Kidney (tissue), 14 donors: ENCODE measurements around the gene SDK1. TPM values are rescaled to one million over a fixed set of nuclear protein-coding genes. Genes with fewer than 3 reads are reported as not detected.
A peak's percentile ranks its signal among the peaks of the same experiment; 100 is the strongest.

Experiments used
- DNase-seq, 5 donors: peaks; one replicate each; pipeline ENCODE4 v3.0.0-alpha.2; 2013 to 2020
- FAIRE-seq: peaks from 2 replicates; lab custom pipeline; 2012; peaks lifted over from hg19 to GRCh38; lab: Jason Lieb, UNC
- H3K27ac ChIP-seq, 2 donors: one replicate each; pipeline ENCODE4 v1.7.0; 2013; ENCODE audit warnings: low read depth in 2 of 2, low read length in 2 of 2, inconsistent platforms in 1 of 2
- H3K27me3 ChIP-seq: one replicate; pipeline ENCODE4 v1.7.1; 2013; ENCODE audit warnings: low read length, inconsistent platforms; ENCODE audit not compliant: control insufficient read depth, insufficient read depth
- H3K36me3 ChIP-seq, 3 donors: one replicate each; pipeline versions ENCODE4 v1.7.0 to v1.7.1; 2013; ENCODE audit warnings: low read length in 3 of 3, control low read depth in 1 of 3, inconsistent platforms in 1 of 3; ENCODE audit not compliant: insufficient read depth in 3 of 3, control insufficient read depth in 2 of 3
- H3K4me1 ChIP-seq, 3 donors: one replicate each; pipeline versions ENCODE4 v1.7.0 to v1.7.1; 2013; ENCODE audit warnings: low read length in 3 of 3, inconsistent platforms in 1 of 3, low read depth in 1 of 3; ENCODE audit not compliant: control insufficient read depth in 2 of 3, insufficient read depth in 2 of 3
- H3K4me3 ChIP-seq, 3 donors: one replicate each; pipeline versions ENCODE4 v1.7.0 to v1.8.1; 2013; ENCODE audit warnings: low read length in 3 of 3, control low read depth in 1 of 3, inconsistent platforms in 1 of 3
- H3K9ac ChIP-seq, 3 donors: one replicate each; pipeline versions ENCODE4 v1.7.0 to v1.7.1; 2013; ENCODE audit warnings: low read length in 3 of 3, control low read depth in 1 of 3, inconsistent platforms in 1 of 3
- H3K9me3 ChIP-seq, 3 donors: one replicate each; pipeline versions ENCODE4 v1.7.0 to v1.7.1; 2013; ENCODE audit warnings: low read length in 3 of 3, control low read depth in 1 of 3, inconsistent platforms in 1 of 3; ENCODE audit not compliant: control insufficient read depth in 2 of 3, insufficient read depth in 1 of 3
- CTCF ChIP-seq: IDR thresholded peaks from 3 replicates; pipeline ENCODE4 v1.5.1; 2012; ENCODE audit warnings: mild to moderate bottlenecking, moderate library complexity, borderline replicate concordance; ENCODE audit not compliant: insufficient read depth; ENCODE audit errors: extremely low read depth
- intact Hi-C: fragments of 100-400 bp; cut with DNase I; formaldehyde crosslinking; loops from one replicate; pipeline ENCODE4 v1.11.1; 2022
- polyA plus RNA-seq: library from polyadenylated mRNA; stranded (reverse); fragments of 350-450 nt; fragmentation: Illumina TruSeq; extraction: RNeasy Lipid Tissue Mini Kit (QIAGEN cat#74804); gene quantifications from one replicate; pipeline ENCODE4 v1.2.3, GENCODE V29; 2014; ENCODE audit warnings: low read depth, low replicate concordance; ENCODE audit not compliant: insufficient read depth
- total RNA-seq: library from RNA; stranded (reverse); fragmentation: NEBNext Ultra II Directional; extraction: Animal tissue kit (Norgen Biotek cat#: 25700); gene quantifications from one replicate; pipeline ENCODE4 v1.2.1, GENCODE V29; 2021
- donor health status: control.
- donor health status: control.
- donor health status: control.
- donor health status: control.
- donor health status: control.
- donor health status: DM: yes; HTN: yes; CAD: no.
- donor health status: Normal renal cell carcinoma (clear cell type).

The SDK1 gene
- total and polyA plus RNA-seq, 2 donors from 2014 or later = 2.0 to 38.3 TPM

DNA sequence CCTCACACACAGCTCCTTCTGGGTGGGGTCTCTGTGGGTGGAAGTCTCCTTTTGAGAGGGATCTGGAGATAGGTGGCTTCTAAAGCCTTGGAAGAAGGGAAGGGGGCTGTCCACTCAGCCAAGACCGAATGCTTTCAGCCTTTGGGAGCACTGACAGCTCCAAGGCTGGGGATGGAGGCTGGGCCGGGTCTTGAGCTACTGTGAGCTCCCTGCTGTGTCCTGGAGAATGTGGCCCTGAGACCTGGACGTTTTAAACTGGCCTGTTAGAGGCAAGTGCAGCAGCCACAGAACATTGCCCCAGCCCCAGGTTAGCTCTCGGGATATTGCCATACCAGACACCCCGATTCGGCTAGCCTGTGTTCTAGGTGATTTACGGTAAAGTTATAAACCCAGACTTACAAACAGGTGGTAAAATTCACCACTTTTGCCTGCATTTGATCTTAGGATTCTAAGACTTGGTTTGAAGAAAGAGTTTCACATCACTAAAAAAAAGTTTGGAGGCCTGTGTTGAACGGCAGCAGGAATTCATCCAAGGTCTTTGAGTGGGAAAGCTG is 832.5 kb downstream of the SDK1 start:
- Histone ChIP-seq H3K4me1 (no peaks in the 10 kb centered on the region), H3K9ac (peak overlapping the region in 1 of 3 donors; percentile 20), H3K36me3 (no peaks in the 10 kb centered on the region), H3K4me3 (peak overlapping the region in 2 of 3 donors; percentile 27 to 36), H3K27me3 (no peaks in the 10 kb centered on the region), H3K9me3 (no peaks in the 10 kb centered on the region), H3K27ac (no peak overlapping the region)
- DNase-seq (peak in 1 of 5 donors; percentile 36), FAIRE-seq (no peak)
- intact Hi-C loops = no loop called here
- TF ChIP-seq CTCF = no peak

GRCh38 chr7:4134204-4134603 is 833.2 kb downstream of the SDK1 start:
- H3K36me3 ChIP-seq = no peaks in the 10 kb centered on the region
- no peaks in the 10 kb centered on the region for H3K27me3 ChIP-seq
- intact Hi-C loops = no loop called here
- FAIRE-seq = no peak
- no peak overlapping the region for H3K9ac ChIP-seq
- TF ChIP-seq CTCF = no peak
- no peaks in the 10 kb centered on the region for H3K9me3 ChIP-seq
- no peak for DNase-seq
- H3K4me3 ChIP-seq = peak overlapping the region in 2 of 3 donors; percentile 27 to 36
- no peaks in the 10 kb centered on the region for H3K4me1 ChIP-seq
- H3K27ac ChIP-seq = peak overlapping the region; percentile 29 to 83

GRCh38 chr7:4134631-4135030 is 833.6 kb downstream of the SDK1 start:
- DNase-seq (peak in 3 of 5 donors; percentile 49 to 68 (median 49)), FAIRE-seq (no peak)
- H3K27ac ChIP-seq = peak overlapping the region; percentile 29 to 83
- H3K9ac ChIP-seq = no peak overlapping the region
- H3K27me3 ChIP-seq = no peaks in the 10 kb centered on the region
- peak overlapping the region in 2 of 3 donors; percentile 14 to 27 for H3K4me3 ChIP-seq
- no peaks in the 10 kb centered on the region for H3K4me1 ChIP-seq
- no peak for TF ChIP-seq CTCF
- H3K36me3 ChIP-seq = no peaks in the 10 kb centered on the region
- intact Hi-C loops = no loop called here
- no peaks in the 10 kb centered on the region for H3K9me3 ChIP-seq

DNA sequence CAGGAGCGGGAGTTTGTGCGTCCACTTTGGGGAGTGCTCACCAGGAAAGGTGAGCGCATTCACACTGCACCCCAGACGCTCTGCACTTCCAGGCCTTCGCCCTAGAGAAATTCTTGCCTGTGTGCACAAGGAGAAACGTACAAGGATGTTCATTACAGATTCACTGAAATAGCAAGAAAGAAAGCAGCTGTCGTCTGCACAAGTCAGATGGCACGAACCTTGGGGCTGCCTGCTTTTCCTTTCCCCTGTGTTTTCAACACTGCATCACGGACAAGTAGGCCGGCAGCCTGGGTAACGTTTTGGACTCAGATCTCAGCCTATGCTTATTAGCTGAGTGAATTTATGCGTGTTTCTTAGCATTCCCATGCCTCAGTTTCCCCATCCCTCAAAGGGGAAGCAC is 834.2 kb downstream of the SDK1 start:
- no peaks in the 10 kb centered on the region for H3K36me3 ChIP-seq
- no peak for DNase-seq
- no peak overlapping the region for H3K9ac ChIP-seq
- no peak for TF ChIP-seq CTCF
- H3K4me3 ChIP-seq = no peak overlapping the region
- intact Hi-C loops = no loop called here
- FAIRE-seq = no peak
- no peaks in the 10 kb centered on the region for H3K9me3 ChIP-seq
- no peaks in the 10 kb centered on the region for H3K4me1 ChIP-seq
- no peak overlapping the region for H3K27ac ChIP-seq
- no peaks in the 10 kb centered on the region for H3K27me3 ChIP-seq
